Common myeloid progenitor, CD34-positive (primary cell): ENCODE data around the gene GPRC5B. TPM values are rescaled to one million over a fixed set of nuclear protein-coding genes. Genes with fewer than 3 reads are reported as not detected.

Source experiments
- CTCF ChIA-PET: fragments of 350-600 bp; sonication (Branson Sonifier 250); formaldehyde crosslinking; loops from one replicate; lab custom pipeline; 2021; ENCODE audit warnings: antibody characterized with exemption; lab: Charles Lee
- POLR2A ChIA-PET: fragments of 350-600 bp; sonication (Branson Sonifier 250); formaldehyde crosslinking; loops from one replicate; lab custom pipeline; 2021; ENCODE audit warnings: antibody characterized with exemption; lab: Charles Lee
- DNase-seq, 3 donors: peaks; one replicate each; pipeline versions ENCODE4 v3.0.0 to v3.0.0-alpha.2; 2013
- H3K27ac ChIP-seq, 2 experiments: 1 replicate in 1 of 2; 2 replicates in 1 of 2; pipeline ENCODE4 v1.7.0; 2013; ENCODE audit warnings: inconsistent platforms in 2 of 2, low read length in 2 of 2, mild to moderate bottlenecking in 2 of 2, low read depth in 1 of 2, moderate library complexity in 1 of 2; ENCODE audit not compliant: severe bottlenecking in 2 of 2, insufficient read depth in 1 of 2, poor library complexity in 1 of 2
- H3K27me3 ChIP-seq, 5 experiments: replicated peaks in 2 of 5; 1 replicate in 3 of 5; 2 replicates in 2 of 5; pipeline versions ENCODE4 v1.6.1 to v1.7.0; 2013; ENCODE audit warnings: low read length in 4 of 5, mild to moderate bottlenecking in 2 of 5, moderate library complexity in 2 of 5, inconsistent platforms in 1 of 5; ENCODE audit not compliant: insufficient read depth in 5 of 5, control insufficient read depth in 4 of 5
- H3K36me3 ChIP-seq, 4 experiments: 1 replicate in 2 of 4; 2 replicates in 2 of 4; pipeline versions ENCODE4 v1.6.1 to v1.7.0; 2013; ENCODE audit warnings: low read length in 3 of 4, control low read depth in 1 of 4, mild to moderate bottlenecking in 1 of 4; ENCODE audit not compliant: control insufficient read depth in 4 of 4, insufficient read depth in 4 of 4
- H3K4me1 ChIP-seq, 4 experiments: 1 replicate in 3 of 4; 2 replicates in 1 of 4; pipeline versions ENCODE4 v1.6.1 to v1.7.1; 2013; ENCODE audit warnings: low read length in 3 of 4, mild to moderate bottlenecking in 3 of 4, control low read depth in 1 of 4, inconsistent platforms in 1 of 4, moderate library complexity in 1 of 4; ENCODE audit not compliant: control insufficient read depth in 4 of 4, insufficient read depth in 4 of 4; ENCODE audit errors: control extremely low read depth in 1 of 4
- H3K4me3 ChIP-seq, 7 experiments: 1 replicate in 4 of 7; 2 replicates in 3 of 7; pipeline versions ENCODE4 v1.5.1 to v1.7.0; 2013; ENCODE audit warnings: mild to moderate bottlenecking in 7 of 7, low read length in 6 of 7, moderate library complexity in 6 of 7, inconsistent platforms in 2 of 7, low read depth in 2 of 7, control low read depth in 1 of 7; ENCODE audit not compliant: insufficient read depth in 4 of 7, control insufficient read depth in 1 of 7; ENCODE audit errors: extremely low read depth in 1 of 7
- H3K9me3 ChIP-seq, 5 experiments: 1 replicate in 4 of 5; 2 replicates in 1 of 5; pipeline versions ENCODE4 v1.6.1 to v1.7.1; 2013; ENCODE audit warnings: low read length in 4 of 5, mild to moderate bottlenecking in 2 of 5, inconsistent platforms in 1 of 5, low read depth in 1 of 5, moderate library complexity in 1 of 5; ENCODE audit not compliant: control insufficient read depth in 4 of 5, insufficient read depth in 2 of 5; ENCODE audit errors: control extremely low read depth in 1 of 5
- WGBS: methylation state at CpG from one replicate; pipeline ENCODE4 v1.1.5; 2013; ENCODE audit not compliant: insufficient coverage; 5-methylcytosine and 5-hydroxymethylcytosine counted together
- polyA plus RNA-seq: library from polyadenylated mRNA; unstranded; fragments of 120-200 nt; gene quantifications from one replicate; pipeline ENCODE4 v1.2.1, GENCODE V29; 2013

The GPRC5B gene
- polyA plus RNA-seq, result not detected

- H3K27me3 ChIP-seq, result peaks cover 2 to 51% (median 24%) of the 10 kb centered on the region in 5 experiments
- DNase-seq, result peak; percentile 37 to 53 (median 48)
- ChIA-PET POLR2A (interaction anchor here (0.6 to 0.7 kb wide), 2 partner anchors 14 to 153 kb away, joined by 3 read pairs; no protein-coding TSS in a partner anchor), CTCF (interaction anchor here (2.2 to 3.2 kb wide), 2 partner anchors 284 to 328 kb away, joined by 9 to 21 read pairs; partner anchors contain the start of gene VPS35L)
- no peaks in the 10 kb centered on the region for H3K36me3 ChIP-seq
- H3K9me3 ChIP-seq, result no peaks in the 10 kb centered on the region
- peak within 1 kb of the TSS; percentile 9 to 77 (median 60) for H3K4me3 ChIP-seq
- no peak within 1 kb of the TSS for H3K27ac ChIP-seq
- WGBS, result under 1% methylated on average over 47 of the region's 85 CpGs
- peaks cover 0 to 32% (median 26%) of the 10 kb centered on the region in 4 experiments for H3K4me1 ChIP-seq
Observed at GRCh38 chr16:19884611-19885450, at the start of gene GPRC5B. TSS of gene GPRC5B (minus strand) at chr16:19884848. CDS start at chr16:19872845, 12,003 bp downstream.

- Histone ChIP-seq H3K27ac (no peak overlapping the region), H3K4me1 (no peaks in the 10 kb centered on the region), H3K27me3 (peaks cover 0 to 3% (median 0%) of the 10 kb centered on the region in 5 experiments), H3K9me3 (no peaks in the 10 kb centered on the region), H3K36me3 (no peaks in the 10 kb centered on the region), H3K4me3 (no peak overlapping the region)
- CTCF ChIA-PET, result no interaction called here
- DNase-seq, result no peak
- POLR2A ChIA-PET, result no interaction called here
- 88% methylated on average over 1 of the region's 6 CpGs for WGBS
Observed at GRCh38 chr16:19933740-19934139, 49.1 kb upstream of the GPRC5B start.

GRCh38 chr16:19929062-19929511 is 44.4 kb upstream of the GPRC5B start:
- Histone ChIP-seq H3K4me1 (no peaks in the 10 kb centered on the region), H3K4me3 (no peak overlapping the region), H3K27ac (no peak overlapping the region), H3K9me3 (no peaks in the 10 kb centered on the region), H3K36me3 (no peaks in the 10 kb centered on the region), H3K27me3 (peaks cover 0 to 2% (median 0%) of the 10 kb centered on the region in 5 experiments)
- no peak for DNase-seq
- POLR2A ChIA-PET, result no interaction called here
- WGBS, result 87% methylated on average over 12 of the region's 12 CpGs
- CTCF ChIA-PET, result no interaction called here

GRCh38 chr16:19928432-19928831 is 43.8 kb upstream of the GPRC5B start:
- ChIA-PET POLR2A (no interaction called here), CTCF (no interaction called here)
- no peak for DNase-seq
- Histone ChIP-seq H3K27ac (no peak overlapping the region), H3K36me3 (no peaks in the 10 kb centered on the region), H3K4me1 (no peaks in the 10 kb centered on the region), H3K9me3 (no peaks in the 10 kb centered on the region), H3K4me3 (no peak overlapping the region), H3K27me3 (peaks cover 0 to 2% (median 0%) of the 10 kb centered on the region in 5 experiments)
- 50% methylated on average over 1 of the region's 1 CpG for WGBS

GRCh38 chr16:19926449-19927390 is 42.1 kb upstream of the GPRC5B start:
- H3K27ac ChIP-seq, result no peak overlapping the region
- no peak overlapping the region for H3K4me3 ChIP-seq
- H3K36me3 ChIP-seq, result no peaks in the 10 kb centered on the region
- no peaks in the 10 kb centered on the region for H3K4me1 ChIP-seq
- POLR2A ChIA-PET, result no interaction called here
- CTCF ChIA-PET, result no interaction called here
- DNase-seq, result no peak
- WGBS, result 77% methylated on average over 5 of the region's 8 CpGs
- no peaks in the 10 kb centered on the region for H3K9me3 ChIP-seq
- peaks cover 0 to 2% (median 0%) of the 10 kb centered on the region in 5 experiments for H3K27me3 ChIP-seq

GRCh38 chr16:19923396-19923795 is 38.7 kb upstream of the GPRC5B start:
- CTCF ChIA-PET, result no interaction called here
- H3K36me3 ChIP-seq, result no peaks in the 10 kb centered on the region
- WGBS, result 78% methylated on average over 4 of the region's 5 CpGs
- no peak overlapping the region for H3K27ac ChIP-seq
- POLR2A ChIA-PET, result no interaction called here
- DNase-seq, result no peak
- no peaks in the 10 kb centered on the region for H3K4me1 ChIP-seq
- peaks cover 0 to 5% (median 0%) of the 10 kb centered on the region in 5 experiments for H3K27me3 ChIP-seq
- H3K4me3 ChIP-seq, result no peak overlapping the region
- no peaks in the 10 kb centered on the region for H3K9me3 ChIP-seq
